ENCODE data around the gene MTUS2.

Gene MTUS2

DNA sequence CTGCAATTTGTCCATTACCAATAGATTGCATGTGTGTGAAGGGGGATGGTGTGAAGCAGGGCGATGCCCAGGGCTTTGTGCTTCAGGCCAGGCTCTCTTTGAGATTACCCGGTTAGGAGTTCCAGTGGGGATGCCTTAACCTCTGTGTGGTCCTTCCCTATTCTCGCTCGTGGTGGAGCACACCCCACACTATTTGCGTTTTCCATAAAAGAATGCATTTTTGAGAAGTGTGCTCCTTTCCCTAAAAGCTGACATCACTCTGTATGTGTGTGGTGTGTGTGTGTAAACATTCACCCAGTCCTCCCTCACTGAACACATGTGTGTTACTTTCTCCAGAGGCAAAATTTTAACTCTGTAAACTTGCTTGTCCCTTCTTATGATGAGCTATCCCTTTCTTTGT lies 467.1 kb downstream of the MTUS2 start:
- peaks cover 47% of the 10 kb centered on the region; the same call in 1 of the 2 replicates for H3K9me3 ChIP-seq (ENCODE audit: insufficient read depth, low read depth, low read length)
- no peak overlapping the region for H3K4me3 ChIP-seq (ENCODE audit: low read length)
- no peak overlapping the region for H3K27ac ChIP-seq (ENCODE audit: low read depth, low read length)
- WGBS: 89% methylated on average over 5 of the region's 5 CpGs
- H3K9ac ChIP-seq (ENCODE audit: low read depth, low read length): no peak overlapping the region
- no peaks in the 10 kb centered on the region for H3K4me1 ChIP-seq (ENCODE audit: insufficient read depth, low read length)
- H3K36me3 ChIP-seq (ENCODE audit: insufficient read depth, low read length): no peaks in the 10 kb centered on the region
- no peaks in the 10 kb centered on the region for H3K27me3 ChIP-seq (ENCODE audit: insufficient read depth, low read length)

GRCh38 chr13:29292045-29292444 lies 471.9 kb downstream of the MTUS2 start:
- Histone ChIP-seq H3K4me3 (ENCODE audit: low read length) (no peak overlapping the region), H3K27ac (ENCODE audit: low read depth, low read length) (no peak overlapping the region), H3K36me3 (ENCODE audit: insufficient read depth, low read length) (no peaks in the 10 kb centered on the region), H3K9me3 (ENCODE audit: insufficient read depth, low read depth, low read length) (peaks cover 66% of the 10 kb centered on the region), H3K27me3 (ENCODE audit: insufficient read depth, low read length) (no peaks in the 10 kb centered on the region), H3K9ac (ENCODE audit: low read depth, low read length) (no peak overlapping the region), H3K4me1 (ENCODE audit: insufficient read depth, low read length) (no peaks in the 10 kb centered on the region)
- 65% methylated on average over 3 of the region's 3 CpGs for WGBS

DNA sequence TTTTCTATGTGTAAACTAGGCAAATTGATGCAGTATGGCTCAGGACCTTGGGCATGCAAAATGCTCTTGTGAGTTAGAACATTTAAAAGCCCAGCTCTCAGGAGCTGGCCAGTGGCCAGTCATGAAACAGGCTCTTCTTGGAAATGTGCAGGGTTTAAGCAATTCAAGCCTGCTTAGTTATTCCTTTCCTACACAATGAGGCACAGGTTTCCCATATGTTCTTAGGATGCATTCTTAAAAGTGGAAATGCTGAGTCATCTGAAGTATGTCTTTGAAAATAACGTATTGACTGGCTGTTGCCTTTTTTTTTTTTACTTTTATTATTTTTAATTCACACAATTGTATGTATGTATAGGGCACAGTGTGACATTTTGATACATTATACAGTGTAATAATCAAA lies 474.7 kb downstream of the MTUS2 start:
- H3K27ac ChIP-seq (ENCODE audit: low read depth, low read length): no peak overlapping the region
- no CpG with 5 or more reads among the region's 1 CpG for WGBS
- H3K36me3 ChIP-seq (ENCODE audit: insufficient read depth, low read length): no peaks in the 10 kb centered on the region
- H3K27me3 ChIP-seq (ENCODE audit: insufficient read depth, low read length): no peaks in the 10 kb centered on the region
- no peaks in the 10 kb centered on the region for H3K4me1 ChIP-seq (ENCODE audit: insufficient read depth, low read length)
- H3K4me3 ChIP-seq (ENCODE audit: low read length): no peak overlapping the region
- H3K9me3 ChIP-seq (ENCODE audit: insufficient read depth, low read depth, low read length): peaks cover 73% of the 10 kb centered on the region
- H3K9ac ChIP-seq (ENCODE audit: low read depth, low read length): no peak overlapping the region

DNA sequence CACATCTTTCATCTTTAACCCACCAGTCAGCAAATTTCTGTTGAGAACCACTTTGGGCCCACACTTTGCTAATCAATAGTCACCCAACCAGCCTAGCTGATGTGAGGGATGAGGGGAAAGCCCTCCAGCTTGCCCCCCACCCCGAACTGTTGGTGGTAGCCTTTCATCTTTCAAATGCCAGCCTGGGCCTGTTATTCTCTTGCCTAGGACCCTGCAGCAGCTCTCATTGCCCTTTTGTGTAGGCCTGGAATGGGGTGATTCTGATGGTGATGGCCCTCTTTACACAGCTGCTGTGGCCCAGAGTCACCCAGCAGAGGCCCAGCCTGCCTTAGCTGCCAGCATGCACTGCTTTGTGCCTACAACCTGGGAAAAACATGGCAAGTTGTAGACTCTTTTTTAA lies 480.9 kb downstream of the MTUS2 start:
- H3K9ac ChIP-seq (ENCODE audit: low read depth, low read length): no peak overlapping the region
- no peaks in the 10 kb centered on the region for H3K4me1 ChIP-seq (ENCODE audit: insufficient read depth, low read length)
- 40% methylated on average over 1 of the region's 1 CpG for WGBS
- H3K27ac ChIP-seq (ENCODE audit: low read depth, low read length): no peak overlapping the region
- peaks cover 72% of the 10 kb centered on the region for H3K9me3 ChIP-seq (ENCODE audit: insufficient read depth, low read depth, low read length)
- no peaks in the 10 kb centered on the region for H3K36me3 ChIP-seq (ENCODE audit: insufficient read depth, low read length)
- no peak overlapping the region for H3K4me3 ChIP-seq (ENCODE audit: low read length)
- no peaks in the 10 kb centered on the region for H3K27me3 ChIP-seq (ENCODE audit: insufficient read depth, low read length)

DNA sequence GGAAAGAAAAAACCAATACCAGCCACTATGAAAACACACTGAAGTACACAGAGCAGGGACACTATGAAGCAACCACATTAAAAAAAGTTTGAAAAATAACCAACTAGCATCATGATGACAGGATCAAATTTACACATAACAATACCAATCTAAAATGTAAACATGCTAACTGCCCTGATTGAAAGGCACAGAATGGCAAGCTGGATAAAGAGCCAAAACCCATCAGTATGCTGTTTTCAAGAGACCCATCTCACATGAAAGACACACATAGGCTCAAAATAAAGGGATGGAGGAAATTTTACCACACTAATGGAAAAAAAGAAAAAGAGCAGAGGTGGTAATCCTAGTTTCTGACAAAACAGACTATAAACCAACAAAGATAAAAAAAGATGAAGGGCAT lies 484.0 kb downstream of the MTUS2 start:
- H3K4me3 ChIP-seq (ENCODE audit: low read length): no peak overlapping the region
- H3K27ac ChIP-seq (ENCODE audit: low read depth, low read length): no peak overlapping the region
- no peaks in the 10 kb centered on the region for H3K4me1 ChIP-seq (ENCODE audit: insufficient read depth, low read length)
- H3K36me3 ChIP-seq (ENCODE audit: insufficient read depth, low read length): no peaks in the 10 kb centered on the region
- H3K9ac ChIP-seq (ENCODE audit: low read depth, low read length): no peak overlapping the region
- peaks cover 75% of the 10 kb centered on the region for H3K9me3 ChIP-seq (ENCODE audit: insufficient read depth, low read depth, low read length)
- H3K27me3 ChIP-seq (ENCODE audit: insufficient read depth, low read length): no peaks in the 10 kb centered on the region

DNA sequence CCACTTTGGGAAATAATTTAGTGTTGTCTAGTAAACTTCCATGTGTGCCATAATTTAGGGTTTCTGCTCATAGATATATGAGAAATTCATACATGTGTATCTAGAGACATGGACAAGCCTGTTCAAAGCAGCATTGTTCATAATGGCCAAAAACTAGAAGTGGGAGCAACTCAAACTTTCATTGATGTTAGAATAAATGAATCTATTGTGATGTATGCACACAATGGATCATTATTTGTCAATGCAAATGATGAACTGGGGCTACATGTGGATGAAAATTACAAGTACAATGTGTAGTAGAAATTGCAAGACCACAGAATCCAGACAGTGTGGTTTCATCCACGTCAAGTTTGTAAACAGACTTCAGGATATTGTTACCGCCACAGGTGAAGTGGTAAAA lies 490.7 kb downstream of the MTUS2 start:
- H3K4me1 ChIP-seq (ENCODE audit: insufficient read depth, low read length): no peaks in the 10 kb centered on the region
- no peak overlapping the region for H3K9ac ChIP-seq (ENCODE audit: low read depth, low read length)
- no peaks in the 10 kb centered on the region for H3K27me3 ChIP-seq (ENCODE audit: insufficient read depth, low read length)
- no peak overlapping the region for H3K27ac ChIP-seq (ENCODE audit: low read depth, low read length)
- H3K9me3 ChIP-seq (ENCODE audit: insufficient read depth, low read depth, low read length): peaks cover 67% of the 10 kb centered on the region
- 71% methylated on average over 2 of the region's 2 CpGs for WGBS
- H3K4me3 ChIP-seq (ENCODE audit: low read length): no peak overlapping the region
- H3K36me3 ChIP-seq (ENCODE audit: insufficient read depth, low read length): no peaks in the 10 kb centered on the region

DNA sequence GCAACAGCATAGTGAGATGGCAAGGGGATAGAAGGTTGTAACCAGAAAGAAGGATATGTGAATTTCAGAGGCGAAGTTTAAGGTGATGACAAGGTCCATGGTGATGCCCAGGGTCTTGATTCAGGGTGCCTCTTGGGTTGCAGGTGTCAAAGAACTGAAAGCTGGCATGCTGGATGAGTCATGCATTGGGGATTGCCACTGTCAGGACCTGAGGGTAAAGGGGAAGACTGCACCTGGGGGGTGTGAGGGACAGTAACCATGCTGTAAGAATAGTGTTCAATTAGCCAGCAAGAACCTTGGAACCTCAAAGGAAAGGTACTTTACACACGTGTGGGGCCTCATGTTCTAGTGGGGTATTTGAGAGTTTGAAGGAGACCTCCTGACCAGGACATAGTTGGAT lies 495.7 kb downstream of the MTUS2 start:
- H3K4me3 ChIP-seq (ENCODE audit: low read length): no peak overlapping the region
- no peaks in the 10 kb centered on the region for H3K36me3 ChIP-seq (ENCODE audit: insufficient read depth, low read length)
- no peak overlapping the region for H3K9ac ChIP-seq (ENCODE audit: low read depth, low read length)
- no peaks in the 10 kb centered on the region for H3K27me3 ChIP-seq (ENCODE audit: insufficient read depth, low read length)
- H3K9me3 ChIP-seq (ENCODE audit: insufficient read depth, low read depth, low read length): peaks cover 50% of the 10 kb centered on the region
- no peak overlapping the region for H3K27ac ChIP-seq (ENCODE audit: low read depth, low read length)
- WGBS: 66% methylated on average over 2 of the region's 2 CpGs
- H3K4me1 ChIP-seq (ENCODE audit: insufficient read depth, low read length): no peaks in the 10 kb centered on the region

DNA sequence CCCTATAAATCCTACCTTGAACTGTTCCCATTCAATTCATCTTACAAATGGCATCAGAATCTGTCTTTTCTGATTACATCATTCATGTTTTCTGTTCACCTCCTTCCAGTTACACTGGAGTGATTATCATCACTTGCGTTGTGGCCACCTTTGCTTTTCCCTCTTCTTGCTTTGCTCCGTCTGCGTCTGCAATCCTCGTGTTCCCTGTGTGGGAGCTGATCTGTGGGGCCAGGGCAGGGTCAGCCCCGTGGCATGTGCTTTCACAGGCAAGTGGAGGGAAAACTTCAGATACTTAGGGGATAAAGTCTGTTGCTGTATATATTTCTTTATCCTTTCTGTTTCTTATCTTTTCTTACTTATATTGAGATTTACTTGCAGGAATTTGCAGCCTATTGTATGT lies 497.7 kb downstream of the MTUS2 start:
- no peak overlapping the region for H3K27ac ChIP-seq (ENCODE audit: low read depth, low read length)
- H3K9me3 ChIP-seq (ENCODE audit: insufficient read depth, low read depth, low read length): peaks cover 59% of the 10 kb centered on the region
- no peak overlapping the region for H3K4me3 ChIP-seq (ENCODE audit: low read length)
- no peak overlapping the region for H3K9ac ChIP-seq (ENCODE audit: low read depth, low read length)
- H3K4me1 ChIP-seq (ENCODE audit: insufficient read depth, low read length): no peaks in the 10 kb centered on the region
- no peaks in the 10 kb centered on the region for H3K27me3 ChIP-seq (ENCODE audit: insufficient read depth, low read length)
- H3K36me3 ChIP-seq (ENCODE audit: insufficient read depth, low read length): no peaks in the 10 kb centered on the region
- WGBS: 88% methylated on average over 5 of the region's 5 CpGs

DNA sequence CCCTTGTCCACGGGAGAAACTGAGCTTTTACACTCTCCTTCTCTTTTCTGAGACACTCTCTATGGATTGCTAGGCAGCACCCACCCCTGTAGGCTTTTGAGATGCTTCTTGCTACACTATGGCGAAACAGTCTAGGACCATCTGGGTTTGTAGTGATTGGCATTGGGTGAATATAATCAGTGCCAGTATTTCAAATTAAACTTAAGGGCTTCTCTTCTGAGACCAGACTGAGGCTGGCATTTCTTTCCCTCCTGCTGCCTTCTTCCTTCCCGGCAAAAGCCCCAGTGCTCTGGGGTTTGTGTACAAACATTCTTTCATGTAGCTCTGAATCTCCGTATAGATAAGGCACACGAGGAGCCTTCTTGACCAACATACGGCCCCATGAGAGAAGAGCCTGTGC lies 498.6 kb downstream of the MTUS2 start:
- Histone ChIP-seq H3K27ac (ENCODE audit: low read depth, low read length) (no peak overlapping the region), H3K4me3 (ENCODE audit: low read length) (no peak overlapping the region), H3K36me3 (ENCODE audit: insufficient read depth, low read length) (no peaks in the 10 kb centered on the region), H3K27me3 (ENCODE audit: insufficient read depth, low read length) (no peaks in the 10 kb centered on the region), H3K4me1 (ENCODE audit: insufficient read depth, low read length) (no peaks in the 10 kb centered on the region), H3K9me3 (ENCODE audit: insufficient read depth, low read depth, low read length) (peaks cover 51% of the 10 kb centered on the region), H3K9ac (ENCODE audit: low read depth, low read length) (no peak overlapping the region)
- WGBS: 83% methylated on average over 6 of the region's 6 CpGs

GRCh38 chr13:29319451-29319850 lies 499.3 kb downstream of the MTUS2 start:
- 83% methylated on average over 9 of the region's 9 CpGs for WGBS
- Histone ChIP-seq H3K4me3 (ENCODE audit: low read length) (no peak overlapping the region), H3K9me3 (ENCODE audit: insufficient read depth, low read depth, low read length) (peaks cover 57% of the 10 kb centered on the region), H3K9ac (ENCODE audit: low read depth, low read length) (no peak overlapping the region), H3K4me1 (ENCODE audit: insufficient read depth, low read length) (no peaks in the 10 kb centered on the region), H3K27ac (ENCODE audit: low read depth, low read length) (no peak overlapping the region), H3K27me3 (ENCODE audit: insufficient read depth, low read length) (no peaks in the 10 kb centered on the region), H3K36me3 (ENCODE audit: insufficient read depth, low read length) (no peaks in the 10 kb centered on the region)

GRCh38 chr13:29323954-29324353 lies 503.8 kb downstream of the MTUS2 start:
- WGBS: 88% methylated on average over 9 of the region's 9 CpGs
- no peaks in the 10 kb centered on the region for H3K4me1 ChIP-seq (ENCODE audit: insufficient read depth, low read length)
- H3K36me3 ChIP-seq (ENCODE audit: insufficient read depth, low read length): no peaks in the 10 kb centered on the region
- no peaks in the 10 kb centered on the region for H3K27me3 ChIP-seq (ENCODE audit: insufficient read depth, low read length)
- no peak overlapping the region for H3K9ac ChIP-seq (ENCODE audit: low read depth, low read length)
- H3K4me3 ChIP-seq (ENCODE audit: low read length): no peak overlapping the region
- peaks cover 61% of the 10 kb centered on the region for H3K9me3 ChIP-seq (ENCODE audit: insufficient read depth, low read depth, low read length)
- H3K27ac ChIP-seq (ENCODE audit: low read depth, low read length): no peak overlapping the region

DNA sequence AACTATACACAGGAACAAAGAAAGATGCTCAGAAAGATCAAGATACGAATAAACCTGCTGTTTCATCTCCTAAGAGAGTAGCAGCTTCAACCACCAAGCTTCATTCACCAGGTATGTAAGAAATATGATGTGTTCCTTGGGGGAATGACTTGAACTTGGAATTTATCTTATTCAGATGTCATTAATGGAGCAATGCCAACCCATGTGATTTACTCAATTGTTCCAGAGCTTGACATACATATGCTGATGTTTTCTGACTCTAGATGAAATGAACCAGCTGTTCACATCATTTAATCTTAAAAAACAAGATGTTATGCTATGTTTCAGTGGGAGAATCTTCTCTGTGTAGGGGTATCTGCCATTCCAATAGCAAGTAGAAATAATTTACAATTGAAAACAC lies 504.5 kb downstream of the MTUS2 start:
- Histone ChIP-seq H3K27ac (ENCODE audit: low read depth, low read length) (no peak overlapping the region), H3K27me3 (ENCODE audit: insufficient read depth, low read length) (no peaks in the 10 kb centered on the region), H3K9ac (ENCODE audit: low read depth, low read length) (no peak overlapping the region), H3K4me3 (ENCODE audit: low read length) (no peak overlapping the region), H3K9me3 (ENCODE audit: insufficient read depth, low read depth, low read length) (peaks cover 56% of the 10 kb centered on the region), H3K36me3 (ENCODE audit: insufficient read depth, low read length) (no peaks in the 10 kb centered on the region), H3K4me1 (ENCODE audit: insufficient read depth, low read length) (no peaks in the 10 kb centered on the region)
- 83% methylated on average over 1 of the region's 1 CpG for WGBS

Measured in HUES64 (cell line).